Effector memory CD4-positive, alpha-beta T cell (primary cell): Measurements from ENCODE around the gene TAS1R3.

Experiments used
- DNase-seq, 3 donors: peaks; one replicate each; pipeline ENCODE4 v3.0.0-alpha.2; 2020
- H3K27ac ChIP-seq: 2 replicates; pipeline ENCODE4 v1.7.0; 2013; ENCODE audit warnings: mild to moderate bottlenecking, low read length, moderate library complexity; ENCODE audit not compliant: insufficient read depth, poor library complexity, severe bottlenecking
- H3K27me3 ChIP-seq: replicated peaks from 2 replicates; pipeline ENCODE4 v1.7.0; 2013; ENCODE audit warnings: mild to moderate bottlenecking, low read length; ENCODE audit not compliant: insufficient read depth, control insufficient read depth, poor library complexity, severe bottlenecking
- H3K36me3 ChIP-seq: 2 replicates; pipeline ENCODE4 v1.7.0; 2013; ENCODE audit warnings: mild to moderate bottlenecking, low read length, moderate library complexity; ENCODE audit not compliant: control insufficient read depth, insufficient read depth
- H3K4me1 ChIP-seq: 2 replicates; pipeline ENCODE4 v1.7.0; 2013; ENCODE audit warnings: low read length, mild to moderate bottlenecking; ENCODE audit not compliant: control insufficient read depth, insufficient read depth, poor library complexity, severe bottlenecking
- H3K4me3 ChIP-seq: 2 replicates; pipeline ENCODE4 v1.7.0; 2013; ENCODE audit warnings: low read length, low read depth, mild to moderate bottlenecking; ENCODE audit not compliant: insufficient read depth, poor library complexity, severe bottlenecking
- H3K9me3 ChIP-seq: 2 replicates; pipeline ENCODE4 v1.7.0; 2013; ENCODE audit warnings: mild to moderate bottlenecking, low read length, moderate library complexity; ENCODE audit not compliant: control insufficient read depth

The TAS1R3 gene

DNA sequence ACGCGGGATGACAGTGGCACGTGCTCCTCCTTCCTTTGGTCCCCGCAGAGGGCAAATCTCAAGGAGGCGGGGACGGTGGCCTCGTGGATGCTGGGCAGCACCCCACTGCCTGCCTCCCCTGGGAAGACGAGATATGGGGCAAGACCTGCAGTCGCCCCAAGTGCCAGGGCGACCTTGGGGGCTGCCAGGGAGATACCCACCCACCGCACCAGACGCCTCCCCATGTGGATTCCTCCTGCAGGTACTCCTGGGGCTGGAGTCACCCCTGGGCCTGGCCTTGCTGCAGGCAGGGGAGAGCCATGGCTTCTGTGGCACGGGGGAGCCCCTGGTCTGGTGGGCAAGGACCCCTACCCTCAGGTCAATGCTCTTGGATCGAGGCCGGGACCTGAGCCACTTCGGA is 49.8 kb downstream of the TAS1R3 start:
- H3K4me1 ChIP-seq: no peaks in the 10 kb centered on the region
- peaks cover 12% of the 10 kb centered on the region for H3K36me3 ChIP-seq
- H3K9me3 ChIP-seq: no peaks in the 10 kb centered on the region
- H3K4me3 ChIP-seq: no peak overlapping the region
- H3K27ac ChIP-seq: no peak overlapping the region
- DNase-seq: no peak
- H3K27me3 ChIP-seq: no peaks in the 10 kb centered on the region

DNA sequence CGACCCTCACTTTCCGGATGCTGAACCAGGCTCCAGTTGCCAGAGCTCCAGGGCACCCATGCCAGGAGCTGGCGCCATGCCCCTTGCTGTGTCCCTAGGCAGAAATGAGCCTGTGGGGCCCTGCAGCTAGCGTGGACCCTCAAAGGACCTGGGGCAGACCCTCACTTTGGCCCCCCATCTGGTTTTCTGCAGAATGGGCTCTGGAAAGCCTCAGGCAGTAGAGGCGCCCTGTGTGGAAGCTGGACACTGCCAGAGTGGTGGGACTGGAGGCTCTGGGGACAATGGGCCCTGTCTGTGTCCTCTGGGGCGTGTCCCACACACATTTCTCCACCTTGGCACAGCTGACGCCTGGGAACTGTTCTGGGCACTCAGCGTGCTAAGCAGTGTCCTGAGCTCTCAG is 50.2 kb downstream of the TAS1R3 start:
- Histone ChIP-seq H3K27ac (no peak overlapping the region), H3K36me3 (peaks cover 17% of the 10 kb centered on the region), H3K4me1 (no peaks in the 10 kb centered on the region), H3K4me3 (no peak overlapping the region), H3K27me3 (no peaks in the 10 kb centered on the region), H3K9me3 (no peaks in the 10 kb centered on the region)
- DNase-seq: no peak
